GM12878 (cell line): Measurements from ENCODE around the gene LAMA2. TPM values are rescaled to one million over a fixed set of nuclear protein-coding genes. Genes with fewer than 3 reads are reported as not detected.

Experiments
- ATAC-seq: fragments of 200-7000 bp; cut with Tn5 transposase; 3 replicates; pipeline ENCODE4 v1.9.1; 2020; ENCODE audit warnings: mild to moderate bottlenecking, moderate library complexity
- BruUV-seq: library from RNA; stranded (reverse); fragments of 400-500 nt; replicated peaks from 2 replicates; lab custom pipeline; 2021; lab: Mats Ljungman, UMichigan
- CTCF ChIA-PET: fragments of 300-600 bp; sonication (Branson Sonifier 250); formaldehyde crosslinking; extraction: SDS; loops from one replicate; lab custom pipeline; 2021; ENCODE audit warnings: inconsistent platforms; lab: Yijun Ruan, JAX
- POLR2A ChIA-PET: fragments of 350-600 bp; formaldehyde crosslinking; extraction: SDS; loops from one replicate; lab custom pipeline; 2021; ENCODE audit warnings: inconsistent platforms; lab: Charles Lee
- RAD21 ChIA-PET: fragments of 300-600 bp; sonication (Branson Sonifier 250); formaldehyde crosslinking; loops from one replicate; lab custom pipeline; 2023; ENCODE audit warnings: antibody characterized with exemption; ENCODE audit not compliant: unreplicated experiment; lab: Charles Lee
- SMC1A ChIA-PET: fragments of 300-600 bp; sonication (Branson Sonifier 250); formaldehyde crosslinking; loops from one replicate; lab custom pipeline; 2023; ENCODE audit not compliant: unreplicated experiment, uncharacterized antibody; lab: Charles Lee
- DNase-seq: peaks from one replicate; pipeline ENCODE4 v3.0.0-alpha.2; 2011; ENCODE audit warnings: low read depth, low spot score
- FAIRE-seq: peaks from 3 replicates; lab custom pipeline; 2011; peaks lifted over from hg19 to GRCh38; lab: Jason Lieb, UNC
- H2AFZ ChIP-seq: 2 replicates; pipeline ENCODE4 v1.6.0; 2011; ENCODE audit warnings: low read depth, low read length, control low read depth; ENCODE audit not compliant: control insufficient read depth
- H3K27ac ChIP-seq: 2 replicates; pipeline ENCODE4 v1.5.1; 2011; ENCODE audit warnings: control low read depth; ENCODE audit not compliant: control insufficient read depth, insufficient read depth
- H3K27me3 ChIP-seq, 2 experiments: replicated peaks in 1 of 2; 2 replicates each; pipeline versions ENCODE4 v1.6.0 to v1.6.1; 2011; ENCODE audit warnings: low read length in 1 of 2; ENCODE audit not compliant: control insufficient read depth in 2 of 2, insufficient read depth in 2 of 2
- H3K36me3 ChIP-seq, 2 experiments: 2 replicates each; pipeline ENCODE4 v1.5.1; 2011; ENCODE audit warnings: low read length in 1 of 2; ENCODE audit not compliant: control insufficient read depth in 2 of 2, insufficient read depth in 2 of 2
- H3K4me1 ChIP-seq: 2 replicates; pipeline ENCODE4 v1.6.1; 2011; ENCODE audit warnings: mild to moderate bottlenecking, low read length, moderate library complexity, mixed read lengths; ENCODE audit not compliant: control insufficient read depth, insufficient read depth
- H3K4me2 ChIP-seq: 2 replicates; pipeline ENCODE4 v1.6.0; 2011; ENCODE audit warnings: control low read depth; ENCODE audit not compliant: control insufficient read depth, insufficient read depth
- H3K4me3 ChIP-seq: fragments of 200-600 bp; sonication (generic); 2 replicates; pipeline ENCODE4 v1.5.1; 2016
- H3K79me2 ChIP-seq: 2 replicates; pipeline ENCODE4 v1.6.0; 2011; ENCODE audit warnings: low read length; ENCODE audit not compliant: control insufficient read depth, insufficient read depth
- H3K9ac ChIP-seq: 2 replicates; pipeline ENCODE4 v1.8.0; 2011; ENCODE audit warnings: low read length, control low read depth, mixed read lengths; ENCODE audit not compliant: control insufficient read depth, insufficient read depth
- H3K9me3 ChIP-seq: replicated peaks from 3 replicates; pipeline ENCODE4 v1.5.1; 2011; ENCODE audit warnings: mild to moderate bottlenecking, low read length; ENCODE audit not compliant: control insufficient read depth, insufficient read depth
- H4K20me1 ChIP-seq: 2 replicates; pipeline ENCODE4 v1.6.0; 2011; ENCODE audit not compliant: control insufficient read depth, insufficient read depth
- BCL11A ChIP-seq: IDR thresholded peaks from 2 replicates; pipeline ENCODE4 v1.6.1; 2011; ENCODE audit warnings: low read depth, low read length
- CHD2 ChIP-seq: IDR thresholded peaks from 2 replicates; pipeline ENCODE4 v1.6.1; 2011; ENCODE audit warnings: low read depth, low read length, improper control_type of control experiment, borderline replicate concordance
- JUND ChIP-seq: IDR thresholded peaks from 2 replicates; pipeline ENCODE4 v1.6.1; 2012; ENCODE audit warnings: low read depth, mild to moderate bottlenecking, low read length, improper control_type of control experiment, moderate library complexity
- MEF2A ChIP-seq: IDR thresholded peaks from 2 replicates; pipeline ENCODE4 v1.6.1; 2011; ENCODE audit warnings: low read depth, mild to moderate bottlenecking, low read length, moderate library complexity; ENCODE audit not compliant: insufficient read depth
- POLR2AphosphoS5 ChIP-seq: IDR thresholded peaks from 2 replicates; pipeline ENCODE4 v1.6.1; 2011; ENCODE audit warnings: mild to moderate bottlenecking, low read length, inconsistent platforms
- SRF ChIP-seq, 2 experiments: IDR thresholded peaks; 2 replicates each; pipeline ENCODE4 v1.6.1; 2011; ENCODE audit warnings: low read depth in 2 of 2, low read length in 2 of 2, mild to moderate bottlenecking in 1 of 2, moderate library complexity in 1 of 2
- WGBS: methylation state at CpG from one replicate; pipeline ENCODE4 v1.1.6; 2016; ENCODE audit warnings: low lambda C conversion rate; ENCODE audit not compliant: insufficient replicate concordance, insufficient coverage; ENCODE audit errors: missing lambda C conversion rate; 5-methylcytosine and 5-hydroxymethylcytosine counted together
- in situ Hi-C: fragments of 300-500 bp; cut with MboI; formaldehyde crosslinking; loops from 9 replicates; pipeline ENCODE4 v1.14.3; 2018; ENCODE audit warnings: mixed read lengths
- intact Hi-C: fragments of 100-400 bp; cut with micrococcal nuclease; formaldehyde crosslinking; loops from one replicate; pipeline ENCODE4 v1.14.2; 2022; ENCODE audit not compliant: unreplicated experiment
- polyA plus RNA-seq, 11 experiments: library from polyadenylated mRNA; depleted of rRNA in 4 of 11; unstranded in 6 of 11; stranded (reverse) in 5 of 11; fragments of >200 nt; fragmentation: Nextera tagmentation in 4 of 11; fragmentation: Illumina TruSeq in 1 of 11; extraction: Ambion mirVana in 4 of 11; extraction: Trizol in 1 of 11; gene quantifications; 1 replicate in 1 of 11; 2 replicates in 10 of 11; pipeline versions ENCODE4 v1.2.1 to v1.2.3, GENCODE V29; 2011 to 2016; ENCODE audit warnings: inconsistent platforms in 2 of 11, missing spikeins in 2 of 11, low read depth in 1 of 11
- total RNA-seq, 4 experiments: library from RNA; depleted of rRNA in 3 of 4; stranded (reverse); fragments of >200 nt in 3 of 4; fragmentation: Illumina TruSeq in 1 of 4; extraction: Trizol in 1 of 4; gene quantifications; 2 replicates each; pipeline versions ENCODE4 v1.2.1 to v1.2.3, GENCODE V29; 2013 to 2021
- TF ChIP-seq, protein P1 (sequence below): fragments of 450-650 bp; IDR thresholded peaks from 2 replicates; pipeline ENCODE4 v1.6.1; 2017; ENCODE audit warnings: mild to moderate bottlenecking, low read depth, inconsistent platforms; ENCODE audit not compliant: poor library complexity, severe bottlenecking
- TF ChIP-seq, protein P2 (sequence below): fragments of 450-650 bp; formaldehyde crosslinking; IDR thresholded peaks from 2 replicates; pipeline ENCODE4 v1.5.0; 2022; ENCODE audit warnings: mild to moderate bottlenecking, missing genetic modification characterization

The LAMA2 gene
- total and polyA plus RNA-seq, 10 of the 15 experiments (the other 5 are each of a cell fraction or from before 2014, with no cell fraction given): 0.04 to 2.0 (median 0.37) TPM; not detected in 1

DNA sequence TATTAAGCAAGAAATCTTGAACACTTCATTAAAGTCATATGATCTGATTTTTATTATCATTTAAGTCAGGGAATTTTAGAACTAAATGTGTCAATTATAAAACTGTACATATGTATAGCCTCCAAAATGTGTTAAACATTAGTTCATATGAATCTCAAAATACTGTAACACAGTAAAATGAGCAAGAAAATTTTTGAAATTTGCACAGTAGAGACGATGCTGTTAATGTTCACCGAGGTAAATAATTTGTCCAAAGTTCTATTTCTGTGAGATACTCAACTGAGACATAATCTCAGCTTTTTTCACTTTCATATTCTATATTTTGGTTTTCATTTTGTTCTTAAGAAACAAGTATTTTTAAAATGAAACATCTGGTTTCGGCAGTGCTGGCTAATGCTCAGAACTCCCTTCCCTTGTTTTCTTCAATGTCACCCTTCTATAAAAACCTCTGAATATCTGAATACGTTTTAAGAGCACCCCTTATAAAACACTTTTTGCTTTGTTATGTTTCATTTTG, 353.1 kb downstream of the LAMA2 start:
- 0% methylated on average over 4 of the region's 4 CpGs for WGBS
- Histone ChIP-seq H4K20me1 (no peaks in the 10 kb centered on the region), H3K79me2 (no peaks in the 10 kb centered on the region), H3K27ac (no peak overlapping the region), H2AFZ (no peak overlapping the region), H3K4me2 (peak overlapping the region; percentile 62), H3K9ac (no peak overlapping the region), H3K9me3 (no peaks in the 10 kb centered on the region), H3K27me3 (no peaks in the 10 kb centered on the region), H3K4me3 (no peak overlapping the region), H3K36me3 (no peaks in the 10 kb centered on the region), H3K4me1 (peaks cover 14% of the 10 kb centered on the region)
- ChIA-PET POLR2A (no interaction called here), RAD21 (no interaction called here), SMC1A (no interaction called here), CTCF (no interaction called here)
- in situ Hi-C loops: no loop called here
- DNase-seq (no peak), ATAC-seq (peak; percentile 30; the same call in 1 of the 3 replicates), FAIRE-seq (no peak)
- TF ChIP-seq, protein P1, sequence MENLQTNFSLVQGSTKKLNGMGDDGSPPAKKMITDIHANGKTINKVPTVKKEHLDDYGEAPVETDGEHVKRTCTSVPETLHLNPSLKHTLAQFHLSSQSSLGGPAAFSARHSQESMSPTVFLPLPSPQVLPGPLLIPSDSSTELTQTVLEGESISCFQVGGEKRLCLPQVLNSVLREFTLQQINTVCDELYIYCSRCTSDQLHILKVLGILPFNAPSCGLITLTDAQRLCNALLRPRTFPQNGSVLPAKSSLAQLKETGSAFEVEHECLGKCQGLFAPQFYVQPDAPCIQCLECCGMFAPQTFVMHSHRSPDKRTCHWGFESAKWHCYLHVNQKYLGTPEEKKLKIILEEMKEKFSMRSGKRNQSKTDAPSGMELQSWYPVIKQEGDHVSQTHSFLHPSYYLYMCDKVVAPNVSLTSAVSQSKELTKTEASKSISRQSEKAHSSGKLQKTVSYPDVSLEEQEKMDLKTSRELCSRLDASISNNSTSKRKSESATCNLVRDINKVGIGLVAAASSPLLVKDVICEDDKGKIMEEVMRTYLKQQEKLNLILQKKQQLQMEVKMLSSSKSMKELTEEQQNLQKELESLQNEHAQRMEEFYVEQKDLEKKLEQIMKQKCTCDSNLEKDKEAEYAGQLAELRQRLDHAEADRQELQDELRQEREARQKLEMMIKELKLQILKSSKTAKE: no peak
- TF ChIP-seq SRF (IDR thresholded peaks at IDR 0.05; ENCODE audit: low read depth in 2 of 2, low read length in 2 of 2): no peak
- no peak for TF ChIP-seq BCL11A
- no TSS peak for BruUV-seq
- intact Hi-C loops: no loop called here

GRCh38 chr6:129238991-129239390, 356.1 kb downstream of the LAMA2 start:
- ChIA-PET RAD21 (interaction anchor here (0.7 to 1.3 kb wide), 2 partner anchors 13 to 798 kb away, joined by 3 read pairs; no protein-coding TSS in a partner anchor), SMC1A (no interaction called here), CTCF (interaction anchor here (1.1 to 1.9 kb wide), 2 partner anchors 11 to 13 kb away, joined by 4 to 10 read pairs; no protein-coding TSS in a partner anchor), POLR2A (no interaction called here)
- no peak overlapping the region for H3K9ac ChIP-seq
- ATAC-seq (no peak), DNase-seq (no peak), FAIRE-seq (no peak)
- in situ Hi-C loops (no loop called here), intact Hi-C loops (no loop called here)
- no TSS peak for BruUV-seq
- H3K36me3 ChIP-seq: no peaks in the 10 kb centered on the region
- no peaks in the 10 kb centered on the region for H3K9me3 ChIP-seq
- H2AFZ ChIP-seq: no peak overlapping the region
- WGBS: 0% methylated on average over 1 of the region's 1 CpG
- H3K4me3 ChIP-seq: no peak overlapping the region
- no peak overlapping the region for H3K27ac ChIP-seq
- no peaks in the 10 kb centered on the region for H3K79me2 ChIP-seq
- H3K4me1 ChIP-seq: peaks cover 11% of the 10 kb centered on the region
- H3K4me2 ChIP-seq: no peak overlapping the region
- no peaks in the 10 kb centered on the region for H4K20me1 ChIP-seq
- no peaks in the 10 kb centered on the region for H3K27me3 ChIP-seq
- TF ChIP-seq JUND: no peak
- no peak for TF ChIP-seq POLR2AphosphoS5
- no peak for TF ChIP-seq MEF2A
- TF ChIP-seq CHD2: no peak
- TF ChIP-seq, protein P2, sequence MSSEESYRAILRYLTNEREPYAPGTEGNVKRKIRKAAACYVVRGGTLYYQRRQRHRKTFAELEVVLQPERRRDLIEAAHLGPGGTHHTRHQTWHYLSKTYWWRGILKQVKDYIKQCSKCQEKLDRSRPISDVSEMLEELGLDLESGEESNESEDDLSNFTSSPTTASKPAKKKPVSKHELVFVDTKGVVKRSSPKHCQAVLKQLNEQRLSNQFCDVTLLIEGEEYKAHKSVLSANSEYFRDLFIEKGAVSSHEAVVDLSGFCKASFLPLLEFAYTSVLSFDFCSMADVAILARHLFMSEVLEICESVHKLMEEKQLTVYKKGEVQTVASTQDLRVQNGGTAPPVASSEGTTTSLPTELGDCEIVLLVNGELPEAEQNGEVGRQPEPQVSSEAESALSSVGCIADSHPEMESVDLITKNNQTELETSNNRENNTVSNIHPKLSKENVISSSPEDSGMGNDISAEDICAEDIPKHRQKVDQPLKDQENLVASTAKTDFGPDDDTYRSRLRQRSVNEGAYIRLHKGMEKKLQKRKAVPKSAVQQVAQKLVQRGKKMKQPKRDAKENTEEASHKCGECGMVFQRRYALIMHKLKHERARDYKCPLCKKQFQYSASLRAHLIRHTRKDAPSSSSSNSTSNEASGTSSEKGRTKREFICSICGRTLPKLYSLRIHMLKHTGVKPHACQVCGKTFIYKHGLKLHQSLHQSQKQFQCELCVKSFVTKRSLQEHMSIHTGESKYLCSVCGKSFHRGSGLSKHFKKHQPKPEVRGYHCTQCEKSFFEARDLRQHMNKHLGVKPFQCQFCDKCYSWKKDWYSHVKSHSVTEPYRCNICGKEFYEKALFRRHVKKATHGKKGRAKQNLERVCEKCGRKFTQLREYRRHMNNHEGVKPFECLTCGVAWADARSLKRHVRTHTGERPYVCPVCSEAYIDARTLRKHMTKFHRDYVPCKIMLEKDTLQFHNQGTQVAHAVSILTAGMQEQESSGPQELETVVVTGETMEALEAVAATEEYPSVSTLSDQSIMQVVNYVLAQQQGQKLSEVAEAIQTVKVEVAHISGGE: no peak
